EH (cell line): ENCODE data around the gene QRFPR.
"Not testable (repeated sequence)": the region's sequence is repeated elsewhere in the genome, so short reads cannot be mapped to it uniquely, and the experiment has no call there.

ENCODE experiments used
- DNase-seq: peaks from one replicate; pipeline ENCODE4 v3.0.0-alpha.2; 2015; ENCODE audit warnings: low read depth

Gene QRFPR

GRCh38 chr4:121380776-121381462 is at the start of gene QRFPR:
Gene QRFPR, minus strand, starts transcription at chr4:121381018. Its CDS starts 371 bp downstream, at chr4:121380647.
- DNase-seq, result no peak

GRCh38 chr4:121428721-121429120 is 47.9 kb upstream of the QRFPR start:
- peak; percentile 1 for DNase-seq

GRCh38 chr4:121421594-121421993 is 40.8 kb upstream of the QRFPR start:
- no peak for DNase-seq

DNA sequence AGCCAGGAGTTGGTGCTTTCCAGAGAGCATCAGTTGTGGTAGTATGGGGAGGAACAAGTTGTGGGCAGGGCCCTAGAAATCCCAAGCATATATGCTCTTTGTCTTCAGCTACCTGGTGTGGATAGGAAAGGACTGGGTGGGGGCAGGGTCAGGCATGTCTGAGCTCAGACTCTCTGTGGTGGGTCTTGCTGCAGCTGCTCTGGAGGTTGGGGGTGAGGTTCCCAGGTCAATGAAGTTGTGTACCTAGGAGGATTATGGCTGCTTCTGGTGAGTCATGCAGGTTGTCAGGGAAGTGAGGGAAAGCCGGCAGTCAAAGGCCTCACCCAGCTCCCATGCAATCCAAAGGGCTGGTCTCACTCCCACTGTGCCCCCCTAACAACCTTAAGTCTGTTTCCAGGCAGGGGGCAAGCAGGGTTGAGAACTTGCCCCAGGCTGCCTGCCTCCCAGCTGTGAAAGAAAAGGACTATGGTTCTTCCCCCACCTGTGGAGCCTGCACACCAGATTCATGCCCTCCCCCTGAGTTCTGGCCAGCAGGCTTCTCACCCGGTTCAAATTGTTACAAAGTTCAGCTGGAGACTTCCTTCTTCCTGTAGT is 30.4 kb upstream of the QRFPR start:
- DNase-seq, result no peak

GRCh38 chr4:121408567-121408966 is 27.7 kb upstream of the QRFPR start:
- not testable (repeated sequence) for DNase-seq

GRCh38 chr4:121400632-121401031 is 19.8 kb upstream of the QRFPR start:
- DNase-seq, result no peak

DNA sequence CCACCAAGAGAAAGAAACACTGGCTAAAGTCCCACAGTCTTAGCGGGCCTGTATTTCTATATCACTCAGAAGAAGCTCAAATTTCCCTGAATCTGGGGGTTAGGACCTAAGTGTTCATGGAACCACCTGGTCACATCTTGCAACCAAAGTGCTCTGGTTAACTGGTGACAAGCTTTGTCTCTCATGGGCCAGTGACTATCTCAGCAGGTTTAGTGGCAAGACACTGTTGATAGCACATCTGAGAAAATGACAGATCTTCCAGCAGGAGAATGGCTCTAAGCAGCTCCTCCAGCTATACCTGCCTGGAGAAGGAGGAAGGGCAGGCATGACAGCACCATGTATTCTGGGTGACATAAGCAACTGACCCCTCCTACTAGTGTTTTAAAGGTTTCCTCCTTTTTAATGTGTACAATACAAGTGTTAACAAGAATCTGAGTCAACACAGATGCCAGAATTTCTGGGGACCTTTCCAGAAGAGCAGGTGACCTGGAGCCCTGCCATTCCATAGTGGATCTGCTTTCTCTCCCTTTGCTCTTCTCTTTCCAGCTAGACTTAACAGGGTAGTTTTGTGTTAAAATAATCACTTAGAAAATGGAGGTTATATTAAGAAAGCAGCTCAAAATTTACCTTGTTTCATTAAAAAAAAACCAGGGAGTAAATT is 17.3 kb upstream of the QRFPR start:
- no peak for DNase-seq

- DNase-seq, result no peak
Measured at GRCh38 chr4:121397434-121397833, 16.6 kb upstream of the QRFPR start.

DNA sequence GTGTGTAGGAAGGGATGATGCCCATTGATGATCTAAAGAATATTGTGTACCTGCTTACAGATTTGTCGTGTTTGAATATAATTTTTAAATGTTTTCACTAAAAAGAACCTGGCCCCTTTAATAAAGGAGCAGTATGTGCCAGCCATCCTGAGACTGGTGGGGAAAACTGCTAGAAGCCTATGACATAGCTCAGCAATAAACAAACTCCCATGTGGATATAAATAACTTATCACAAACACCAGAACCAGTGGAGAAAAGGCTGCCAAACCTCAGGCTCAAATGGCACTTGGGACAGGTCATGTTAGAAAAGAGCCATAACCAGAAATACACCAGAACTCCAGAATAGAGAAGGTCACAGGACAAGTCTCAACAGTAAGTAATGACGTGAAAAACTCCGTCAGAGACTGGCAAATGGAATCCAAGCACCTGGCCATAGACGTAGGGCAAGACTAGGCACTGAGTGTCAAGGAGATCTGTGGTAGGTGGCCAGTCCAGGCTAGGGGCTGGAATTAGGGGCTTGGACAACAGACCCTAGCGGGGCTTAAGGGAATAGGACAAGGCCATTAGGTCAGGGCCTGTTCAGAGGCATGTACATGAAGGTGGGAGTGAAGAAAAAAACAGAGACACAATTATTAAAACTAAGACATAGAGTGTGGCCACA is 11.7 kb upstream of the QRFPR start:
- DNase-seq, result no peak

GRCh38 chr4:121390335-121390734 is 9.5 kb upstream of the QRFPR start:
- no peak for DNase-seq

GRCh38 chr4:121379276-121379675 is 1.5 kb downstream of the QRFPR start:
- no peak for DNase-seq

DNA sequence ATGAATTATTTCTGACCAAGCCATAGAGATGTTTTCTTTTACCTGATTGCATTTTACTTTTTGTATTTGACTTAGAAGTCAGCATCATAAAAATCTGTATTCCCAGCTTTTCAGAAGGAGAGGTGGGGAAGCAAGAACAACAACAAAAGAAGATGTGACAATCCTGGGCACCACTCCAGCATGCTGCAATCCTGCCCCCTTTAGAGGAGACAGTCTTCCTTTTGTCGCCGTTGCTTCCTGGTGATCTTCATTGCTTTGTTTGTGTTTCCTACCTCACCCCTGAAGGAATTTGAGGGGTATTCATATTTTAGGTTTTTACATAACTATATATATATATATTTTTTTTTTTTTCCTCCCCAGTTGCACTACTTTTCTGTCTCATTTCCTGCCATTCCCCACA is 3.7 kb downstream of the QRFPR start:
- DNase-seq, result no peak

- no peak for DNase-seq
Measured at GRCh38 chr4:121376556-121376955, 4.3 kb downstream of the QRFPR start.

GRCh38 chr4:121376097-121376496 is 4.7 kb downstream of the QRFPR start:
- no peak for DNase-seq

- peak; percentile 3 for DNase-seq
Measured at GRCh38 chr4:121375262-121375661, 5.6 kb downstream of the QRFPR start.

GRCh38 chr4:121373841-121374240 is 7.0 kb downstream of the QRFPR start:
- DNase-seq, result no peak

- DNase-seq, result peak; percentile 46
Measured at GRCh38 chr4:121370729-121371325, 10.0 kb downstream of the QRFPR start.

GRCh38 chr4:121360495-121360894 is 20.3 kb downstream of the QRFPR start:
- DNase-seq, result no peak

GRCh38 chr4:121358473-121358872 is 22.3 kb downstream of the QRFPR start:
- DNase-seq, result peak; percentile 52

DNA sequence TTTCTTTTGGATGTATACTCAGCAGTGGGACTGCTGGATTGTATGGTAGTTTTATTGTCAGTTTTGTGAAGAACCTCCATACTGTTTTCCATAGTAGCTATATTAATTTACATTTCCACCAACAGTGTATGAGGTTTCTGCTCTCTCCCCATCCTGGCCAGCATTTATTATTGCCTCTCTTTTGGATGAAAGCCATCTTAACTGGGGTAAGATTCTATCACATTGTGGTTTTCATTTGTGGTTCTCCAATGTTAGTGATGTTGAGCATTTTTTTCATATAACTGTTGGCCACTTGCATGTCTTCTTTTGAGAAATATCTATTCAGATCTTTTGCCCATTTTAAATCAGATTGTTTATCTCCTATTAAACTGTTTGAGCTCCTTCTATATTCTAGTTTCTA is 27.6 kb downstream of the QRFPR start:
- no peak for DNase-seq

DNA sequence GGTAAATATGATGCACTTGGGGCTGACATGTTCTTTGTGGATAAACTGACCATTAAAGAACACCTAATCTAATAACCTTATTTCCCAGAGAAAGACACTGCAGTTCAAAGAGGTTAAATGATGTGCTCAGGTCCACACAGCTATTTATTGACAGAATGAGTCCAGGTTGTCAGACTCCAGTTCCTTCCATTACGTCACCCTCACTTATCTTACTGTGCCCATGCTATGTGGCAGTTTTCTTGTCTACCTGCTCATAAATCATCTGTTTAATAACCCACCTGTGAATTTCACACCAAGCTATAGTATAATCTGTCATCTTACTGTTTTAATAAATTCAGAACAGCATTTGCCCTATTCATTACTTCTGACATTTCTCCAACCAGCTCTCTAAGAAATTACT is 36.7 kb downstream of the QRFPR start:
- DNase-seq, result no peak

DNA sequence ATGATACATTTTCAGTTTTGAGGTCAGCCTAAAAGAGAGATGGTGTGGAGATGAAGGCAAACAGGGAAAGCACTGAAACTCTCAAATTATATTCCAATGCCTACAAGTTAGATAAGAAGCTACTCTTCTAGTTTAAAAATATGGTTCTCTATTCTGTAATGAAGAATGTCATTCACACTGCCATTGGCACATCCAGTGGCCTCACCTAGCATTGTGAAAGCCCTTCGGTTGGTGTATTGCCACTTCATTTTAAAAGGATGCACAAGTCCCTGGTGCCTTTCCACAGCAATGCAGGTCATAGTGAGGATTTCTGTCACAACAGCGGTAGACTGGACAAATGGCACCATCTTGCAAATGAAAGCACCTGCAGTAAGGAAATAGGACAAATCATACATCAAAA is 40.6 kb downstream of the QRFPR start:
- no peak for DNase-seq

GRCh38 chr4:121339824-121340223 is 41.0 kb downstream of the QRFPR start:
- DNase-seq, result no peak
